ENCODE data around the gene TRIM63. TPM values are rescaled to one million over a fixed set of nuclear protein-coding genes. Genes with fewer than 3 reads are reported as not detected.

TRIM63 gene
- total RNA-seq, 2 experiments from 2014 or later = not detected

GRCh38 chr1:26078286-26079177, 11.1 kb upstream of the TRIM63 start:
- TF ChIP-seq EZH2phosphoT487 (IDR thresholded peaks at IDR 0.05; ENCODE audit: borderline replicate concordance, low read depth, low read length) (no peak), CTCF (conservative IDR thresholded peaks at IDR 0.05; ENCODE audit: low read length) (no peak)
- Histone ChIP-seq H2AFZ (ENCODE audit: low read length) (no peak overlapping the region), H3K4me3 (ENCODE audit: low read depth, low read length, poor library complexity, severe bottlenecking) (no peak overlapping the region), H4K20me1 (ENCODE audit: insufficient read depth, low read length) (no peaks in the 10 kb centered on the region), H3K4me2 (ENCODE audit: low read length) (no peak overlapping the region), H3K4me1 (ENCODE audit: insufficient read depth, low read length, poor library complexity, severe bottlenecking) (no peaks in the 10 kb centered on the region), H3K79me2 (ENCODE audit: insufficient read depth, low read depth, low read length) (no peaks in the 10 kb centered on the region), H3K9me3 (ENCODE audit: low read length) (no peaks in the 10 kb centered on the region), H3K9me2 (ENCODE audit: insufficient read depth, low read length) (no peaks in the 10 kb centered on the region), H3K36me3 (ENCODE audit: insufficient read depth, low read length) (no peaks in the 10 kb centered on the region), H3K27ac (ENCODE audit: low read depth, low read length, poor library complexity, severe bottlenecking) (no peak overlapping the region)
- CTCF ChIA-PET (ENCODE audit: unreplicated experiment) = no interaction called here
- POLR2A ChIA-PET = interaction anchor here (0.6 kb wide), 1 partner anchor 79 kb away, joined by 3 read pairs; no protein-coding TSS in a partner anchor
- no TSS peak for BruUV-seq (replicated peaks)
- no peak for DNase-seq (ENCODE audit: low spot score)
- intact Hi-C loops (cut with micrococcal nuclease; ENCODE audit: unreplicated experiment) = no loop called here

DNA sequence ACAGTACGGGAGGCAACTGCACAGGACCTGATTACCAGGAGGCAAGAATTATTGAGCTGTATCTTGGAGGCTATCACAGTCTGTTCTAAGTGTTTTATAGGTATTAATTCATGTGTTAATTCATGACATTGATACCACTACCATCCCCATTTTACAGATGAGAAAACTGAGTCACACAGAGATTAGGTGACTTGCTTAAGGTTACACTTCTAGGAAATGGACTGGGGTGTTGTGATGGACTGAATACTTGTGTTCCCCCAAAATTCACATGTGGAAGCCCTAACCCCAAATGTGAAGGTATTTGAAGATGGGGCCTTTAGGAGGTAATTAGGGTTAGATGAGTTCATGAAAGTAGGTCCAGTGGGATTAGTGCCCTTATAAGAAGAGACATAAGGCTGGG, 10.1 kb upstream of the TRIM63 start:
- Histone ChIP-seq H4K20me1 (ENCODE audit: insufficient read depth, low read length) (no peaks in the 10 kb centered on the region), H3K79me2 (ENCODE audit: insufficient read depth, low read depth, low read length) (no peaks in the 10 kb centered on the region), H3K4me2 (ENCODE audit: low read length) (no peak overlapping the region), H3K9me3 (ENCODE audit: low read length) (no peaks in the 10 kb centered on the region), H3K27ac (ENCODE audit: low read depth, low read length, poor library complexity, severe bottlenecking) (no peak overlapping the region), H3K9me2 (ENCODE audit: insufficient read depth, low read length) (no peaks in the 10 kb centered on the region), H2AFZ (ENCODE audit: low read length) (no peak overlapping the region), H3K4me1 (ENCODE audit: insufficient read depth, low read length, poor library complexity, severe bottlenecking) (no peaks in the 10 kb centered on the region), H3K4me3 (ENCODE audit: low read depth, low read length, poor library complexity, severe bottlenecking) (no peak overlapping the region), H3K36me3 (ENCODE audit: insufficient read depth, low read length) (no peaks in the 10 kb centered on the region)
- BruUV-seq (replicated peaks) = no TSS peak
- TF ChIP-seq EZH2phosphoT487 (IDR thresholded peaks at IDR 0.05; ENCODE audit: borderline replicate concordance, low read depth, low read length) (no peak), CTCF (conservative IDR thresholded peaks at IDR 0.05; ENCODE audit: low read length) (no peak)
- ChIA-PET CTCF (ENCODE audit: unreplicated experiment) (no interaction called here), POLR2A (no interaction called here)
- no peak for DNase-seq (ENCODE audit: low spot score)
- intact Hi-C loops (cut with micrococcal nuclease; ENCODE audit: unreplicated experiment) = no loop called here

Data from OCI-LY7 (cell line).